SW 1271 (cell line): Measurements from ENCODE around the gene DOCK11.
"Not testable (repeated sequence)": the region's sequence is repeated elsewhere in the genome, so short reads cannot be mapped to it uniquely, and the experiment has no call there.

ENCODE experiments used
- DNase-seq, 2 experiments: peaks; one replicate each; lab custom pipeline; 2025; lab: John Stamatoyannopoulos, UW

DOCK11 gene

GRCh38 chrX:118570209-118570608 is 74.6 kb downstream of the DOCK11 start:
- no peak for DNase-seq

- no peak for DNase-seq
Measured at GRCh38 chrX:118571836-118572235, 76.2 kb downstream of the DOCK11 start.

GRCh38 chrX:118574666-118575065 is 79.1 kb downstream of the DOCK11 start:
- no peak for DNase-seq

DNA sequence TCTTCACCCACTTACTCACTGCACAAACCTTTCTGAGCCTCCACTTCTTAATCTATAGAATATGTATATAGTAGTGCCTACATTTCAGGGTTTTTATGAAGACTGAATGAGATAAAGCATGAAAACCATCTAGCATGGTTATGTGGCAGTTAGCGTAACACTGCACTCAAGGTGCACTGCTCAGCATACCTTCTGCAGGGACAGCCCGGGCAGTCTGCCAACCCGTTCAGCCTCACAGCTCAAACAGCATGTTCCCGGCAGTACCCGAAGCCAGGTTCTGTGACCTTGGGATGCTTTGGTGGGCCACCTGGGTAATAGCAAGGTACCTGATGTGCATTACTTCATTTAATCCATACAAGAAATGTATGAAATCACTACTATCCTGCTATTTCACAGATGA is 81.4 kb downstream of the DOCK11 start:
- DNase-seq = no peak

DNA sequence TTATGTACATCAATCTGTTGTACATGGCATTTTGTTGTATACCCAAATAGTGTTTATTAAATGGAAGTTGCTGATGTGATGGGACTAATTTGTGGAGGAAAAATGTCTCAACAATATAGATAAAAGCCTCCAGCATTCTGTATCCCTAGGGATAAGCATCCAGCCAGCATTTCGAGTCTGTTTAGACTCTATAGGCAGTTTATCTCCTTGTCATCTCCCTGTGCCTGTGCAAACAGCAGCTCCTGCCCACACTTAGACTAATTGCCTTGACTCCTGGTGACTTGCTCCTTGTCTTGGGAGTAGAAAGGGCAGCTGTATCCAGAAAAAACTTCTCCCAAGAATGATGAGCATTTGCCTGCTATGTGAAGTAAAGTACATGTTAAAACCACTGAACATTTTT is 83.8 kb downstream of the DOCK11 start:
- DNase-seq = no peak

- not testable (repeated sequence) for DNase-seq
Measured at GRCh38 chrX:118582926-118583325, 87.3 kb downstream of the DOCK11 start.

DNA sequence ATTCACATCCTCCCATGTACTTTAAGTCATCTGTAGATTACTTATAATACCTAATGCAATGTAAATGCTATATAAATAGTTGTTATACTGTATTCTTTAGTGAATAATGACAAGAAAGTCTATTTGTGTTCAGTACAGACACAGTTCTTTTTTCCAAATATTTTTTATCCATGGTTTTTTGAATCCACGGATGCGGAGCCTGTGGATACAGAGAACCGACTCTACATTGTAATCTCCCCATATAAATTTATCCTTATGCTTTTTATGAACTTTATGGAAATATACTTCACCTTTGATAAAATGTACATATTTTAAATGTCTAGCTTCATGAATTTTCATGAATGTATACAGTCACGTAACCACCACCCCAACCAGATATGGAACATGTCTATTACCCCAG is 88.2 kb downstream of the DOCK11 start:
- DNase-seq = no peak

DNA sequence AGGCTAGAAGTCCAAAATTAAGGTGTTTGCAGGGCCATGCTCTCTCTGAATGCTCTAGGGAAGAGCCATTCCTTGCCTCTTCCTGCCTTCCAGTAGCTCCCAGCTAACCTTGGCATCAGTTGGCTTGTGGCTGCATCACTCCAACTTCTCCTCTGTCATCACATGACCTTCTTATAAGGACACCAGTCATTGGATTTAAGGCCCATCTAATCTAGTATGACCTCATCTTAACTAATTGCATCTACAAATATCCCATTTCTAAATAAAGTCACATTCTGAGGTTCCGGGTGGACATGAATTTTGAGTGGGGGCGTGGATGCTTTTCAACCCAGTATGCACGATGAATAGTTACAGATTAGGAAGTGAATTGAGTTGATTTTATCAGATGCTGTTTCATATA is 89.7 kb downstream of the DOCK11 start:
- no peak for DNase-seq

GRCh38 chrX:118586206-118586605 is 90.6 kb downstream of the DOCK11 start:
- not testable (repeated sequence) for DNase-seq

GRCh38 chrX:118588715-118589114 is 93.1 kb downstream of the DOCK11 start:
- no peak for DNase-seq

DNA sequence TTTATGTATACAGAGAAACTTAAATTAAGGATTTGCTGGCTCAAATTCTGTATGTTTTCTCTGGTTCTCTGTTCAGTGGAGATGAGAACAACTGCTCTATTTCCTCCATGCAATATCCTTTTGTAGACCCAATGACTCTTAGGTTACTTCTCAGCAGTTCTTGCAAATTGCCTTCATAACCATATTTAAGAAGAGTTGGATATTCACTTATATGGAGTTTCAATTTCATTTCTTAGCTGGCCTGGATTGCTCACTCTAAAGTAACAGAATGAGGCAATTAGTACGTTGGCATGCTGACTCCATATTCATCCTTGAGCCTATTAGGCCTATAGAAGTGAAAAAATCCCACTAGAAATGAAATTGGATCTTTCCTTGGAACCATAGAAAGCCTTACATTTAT is 93.6 kb downstream of the DOCK11 start:
- DNase-seq = no peak

- DNase-seq = no peak
Measured at GRCh38 chrX:118593407-118593806, 97.8 kb downstream of the DOCK11 start.

- no peak for DNase-seq
Measured at GRCh38 chrX:118594697-118595420, 99.2 kb downstream of the DOCK11 start.

DNA sequence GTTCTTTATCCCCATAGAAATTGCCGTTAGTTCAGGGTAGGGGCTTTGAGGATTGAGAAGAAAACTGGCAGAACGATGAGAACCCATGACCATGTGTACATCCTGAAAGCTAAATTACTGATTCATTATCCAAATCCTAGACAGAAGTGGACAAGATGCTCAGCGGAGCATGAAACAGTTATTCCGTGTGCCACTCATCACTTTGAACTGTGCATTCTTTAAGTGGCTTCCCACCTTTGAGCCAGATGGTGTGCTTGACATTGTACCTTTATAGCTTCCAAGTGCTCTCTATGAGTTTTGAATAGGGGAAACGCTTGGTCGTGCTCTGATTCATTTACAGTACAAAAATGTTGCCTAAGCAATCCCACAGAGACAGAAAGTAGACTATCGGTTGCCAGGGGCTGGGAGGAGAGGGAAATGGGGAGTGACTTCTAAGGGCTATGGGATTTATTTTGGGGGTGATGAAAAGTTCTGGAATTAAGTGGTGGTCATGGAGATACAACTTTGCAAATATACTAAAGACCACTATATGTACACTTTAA is 100.0 kb downstream of the DOCK11 start:
- DNase-seq = no peak

DNA sequence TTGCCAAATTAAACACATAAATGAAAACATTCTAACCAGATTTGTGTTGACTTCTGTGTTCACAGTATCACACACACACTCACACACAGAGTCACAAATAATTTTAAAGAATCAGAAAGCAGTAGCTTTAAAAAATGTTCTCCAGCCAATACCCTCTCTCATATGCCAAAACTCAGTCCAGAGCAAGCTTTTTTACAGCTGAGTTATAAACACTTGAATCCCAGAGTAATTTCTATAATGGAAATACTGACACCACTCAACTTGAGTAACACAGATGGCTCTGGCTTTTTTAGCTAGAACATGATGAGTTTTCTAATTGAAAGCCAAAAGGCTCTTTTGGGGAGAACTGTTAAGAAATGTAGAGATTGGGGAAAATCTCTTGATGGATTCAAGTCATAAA is 100.8 kb downstream of the DOCK11 start:
- DNase-seq = no peak

- peak in 1 of 2 experiments; percentile 14 for DNase-seq
Measured at GRCh38 chrX:118603981-118604380, 108.4 kb downstream of the DOCK11 start.

DNA sequence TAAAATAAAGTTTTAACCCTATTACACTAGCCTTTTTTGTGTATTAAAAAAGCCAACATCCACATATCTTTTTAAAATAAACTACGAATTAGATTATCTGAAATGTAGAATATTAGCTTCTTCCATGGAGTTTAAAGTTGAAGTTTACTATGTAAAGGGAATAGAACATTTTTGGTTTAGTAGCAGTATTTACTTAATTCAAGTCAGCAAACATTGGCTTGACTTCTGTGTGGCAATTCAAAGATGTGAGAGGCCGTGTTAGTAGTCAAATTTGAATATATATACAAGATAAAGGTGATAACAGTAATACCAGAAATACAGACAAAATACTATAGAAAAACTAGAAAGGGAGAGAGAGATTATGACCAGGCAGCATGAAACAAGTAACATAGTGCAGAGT is 116.7 kb downstream of the DOCK11 start:
- no peak for DNase-seq

DNA sequence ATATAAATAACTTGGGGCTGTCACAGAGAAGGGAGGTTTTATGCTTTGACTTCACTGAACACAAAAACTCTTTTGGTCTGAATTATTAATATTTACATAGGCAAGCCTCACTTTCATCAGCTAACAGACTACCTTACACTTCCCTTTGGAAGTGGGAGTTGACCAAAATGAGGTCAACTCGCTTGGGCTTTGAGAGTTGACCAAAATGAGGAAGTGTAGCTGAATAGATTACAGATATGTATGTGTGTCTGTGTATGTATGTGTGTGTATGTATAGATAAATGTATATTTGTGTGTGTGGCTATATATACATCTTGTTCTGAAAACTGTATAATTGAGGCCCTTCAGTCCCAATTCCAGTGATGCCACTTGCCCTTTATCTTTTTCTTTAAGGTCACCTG is 118.5 kb downstream of the DOCK11 start:
- DNase-seq = no peak

DNA sequence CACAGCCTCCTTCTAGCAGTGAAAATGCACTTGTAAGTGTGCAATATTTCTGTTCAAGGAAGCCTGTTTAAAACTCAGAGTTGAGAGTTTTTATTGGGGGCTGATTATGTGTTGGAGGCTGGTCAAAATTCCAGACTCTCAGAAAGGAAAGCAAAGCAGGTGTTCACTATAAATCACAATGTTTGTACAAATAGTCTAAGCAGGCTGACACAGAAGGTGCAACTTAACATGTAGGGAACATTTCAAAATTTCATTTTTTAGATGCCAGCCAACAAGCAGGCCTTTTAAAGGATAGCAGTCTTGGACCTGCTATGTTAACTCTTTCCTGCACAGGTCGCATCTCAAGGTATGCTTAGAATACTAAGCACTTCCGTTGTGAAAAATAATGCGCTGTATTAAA is 119.5 kb downstream of the DOCK11 start:
- no peak for DNase-seq

DNA sequence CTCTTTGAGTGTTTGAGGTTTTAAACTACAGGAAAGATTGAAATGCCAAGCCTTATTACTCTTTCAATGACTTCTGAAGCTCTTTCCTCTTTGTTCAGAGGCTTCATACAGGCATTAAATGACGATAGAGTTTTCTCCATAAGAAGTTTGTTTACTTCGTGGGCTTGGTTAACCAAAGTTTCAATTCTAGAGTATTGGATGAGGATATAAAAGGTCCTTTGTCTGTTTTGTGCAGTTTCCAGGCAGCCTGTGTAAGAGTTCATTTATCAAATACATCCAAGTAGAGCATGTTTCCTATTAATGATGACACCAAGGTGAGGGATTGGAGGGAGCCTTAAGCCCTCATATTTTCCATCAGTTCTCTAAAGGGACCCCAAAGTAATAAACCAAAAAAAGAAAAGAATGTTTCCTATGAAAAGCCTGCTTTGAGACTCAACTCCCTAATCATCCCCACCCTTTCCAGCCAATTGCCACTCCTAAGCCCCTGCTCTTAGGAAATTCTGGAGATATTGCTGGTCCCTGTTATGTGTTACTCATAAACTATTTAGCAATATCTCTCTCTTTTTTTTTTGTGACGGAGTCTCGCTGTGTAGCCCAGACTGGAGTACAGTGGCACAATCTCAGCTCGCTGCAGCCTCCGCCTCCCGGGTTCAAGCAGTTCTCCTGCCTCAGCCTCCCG is 125.6 kb downstream of the DOCK11 start:
- DNase-seq = no peak

DNA sequence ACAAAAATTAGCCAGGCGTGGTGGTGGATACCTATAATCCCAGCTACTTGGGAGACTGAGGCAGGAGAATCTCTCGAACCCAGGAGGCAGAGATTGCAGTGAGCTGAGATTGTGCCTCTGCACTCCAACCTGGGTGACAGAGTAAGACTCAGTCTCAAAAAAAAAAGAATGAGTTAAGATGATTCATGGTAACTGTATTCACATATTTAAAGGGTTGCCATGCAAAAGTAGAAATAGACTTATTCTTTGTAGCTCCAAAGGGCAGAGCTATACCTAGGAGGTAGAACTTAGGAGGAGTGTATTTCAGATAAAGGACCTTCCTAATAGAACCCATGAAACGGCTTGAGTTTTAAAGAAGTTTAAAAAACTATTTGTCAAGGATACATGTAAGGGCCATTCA is 127.4 kb downstream of the DOCK11 start:
- no peak for DNase-seq

DNA sequence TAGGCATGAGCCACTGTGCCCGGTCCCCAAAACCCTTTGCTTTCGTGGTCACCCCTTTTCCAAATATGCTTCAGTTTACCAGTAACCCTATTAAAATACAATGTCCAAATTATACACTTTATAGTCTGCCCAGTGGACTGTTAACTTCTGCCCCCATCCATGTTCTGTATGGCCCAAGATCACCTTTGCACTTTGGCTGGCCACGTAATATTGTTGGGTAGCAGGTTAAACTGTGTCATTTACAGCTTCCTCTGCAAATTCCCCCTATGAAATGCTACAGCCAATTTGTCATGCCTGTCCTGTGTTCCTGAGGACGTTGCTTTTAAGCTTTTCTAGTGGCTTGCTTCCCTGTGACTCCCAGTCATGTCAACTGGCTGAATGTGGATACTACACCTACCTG is 130.7 kb downstream of the DOCK11 start:
- DNase-seq = no peak

DNA sequence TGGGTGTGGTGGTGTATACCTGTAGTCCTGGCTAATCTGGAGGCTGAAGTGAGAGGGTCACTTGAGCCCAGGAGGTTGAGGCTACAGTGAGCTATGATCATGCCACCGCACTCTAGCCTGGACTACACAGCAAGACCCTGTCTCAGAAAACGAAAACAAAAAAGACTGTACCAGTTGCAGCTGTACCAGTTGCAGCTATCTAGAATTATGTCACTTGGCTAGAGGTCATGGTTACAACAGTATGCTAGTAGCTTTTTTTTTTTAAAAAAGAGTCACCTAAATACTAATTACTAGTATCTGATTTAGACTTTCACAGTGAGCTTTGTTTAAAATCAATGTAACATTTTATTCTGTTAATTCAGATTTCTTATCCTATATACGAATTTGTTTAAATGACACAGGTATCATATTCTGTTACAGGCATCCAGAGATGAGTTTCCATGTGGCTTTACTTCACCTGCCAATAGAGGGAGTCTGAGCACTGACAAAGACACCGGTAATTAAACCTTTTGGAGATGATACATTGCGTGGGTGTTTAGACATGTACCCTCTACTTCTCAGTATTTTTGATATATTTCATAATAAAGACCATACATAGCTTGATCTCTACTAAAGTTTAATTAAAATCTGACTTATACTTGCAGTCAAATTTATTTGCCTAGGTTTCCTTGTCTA is 131.6 kb downstream of the DOCK11 start:
- DNase-seq = peak in 1 of 2 experiments; percentile 0
